ENCODE results near the gene HSH2D. TPM values are rescaled to one million over a fixed set of nuclear protein-coding genes. Genes with fewer than 3 reads are reported as not detected.

The HSH2D gene
- total and polyA plus RNA-seq, 9 of the 15 experiments (the other 6 are each of a cell fraction or from before 2014, with no cell fraction given): 0.03 to 1.1 (median 0.35) TPM; not detected in 1

DNA sequence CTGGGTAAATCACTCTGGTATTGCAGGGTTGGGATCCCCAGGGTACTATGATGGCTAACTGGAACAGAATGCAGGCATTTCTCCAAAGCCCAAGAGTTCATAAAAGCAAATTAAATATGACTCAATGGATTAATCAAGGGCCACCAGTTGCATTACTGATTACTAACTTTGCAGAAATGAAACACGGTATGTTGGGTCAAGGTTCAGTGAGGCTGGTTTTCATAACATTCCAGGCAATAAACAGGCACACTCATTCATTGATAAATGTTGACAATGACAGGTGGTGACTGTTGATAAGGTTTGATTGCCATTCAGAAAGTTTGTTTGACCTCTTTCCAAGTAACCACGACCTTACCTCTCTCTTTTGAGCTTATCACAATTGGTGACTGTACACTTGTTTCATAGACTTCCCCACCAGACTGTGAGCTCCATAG, 53.7 kb downstream of the HSH2D start (continued):
- TF ChIP-seq PTTG1 (tag; IDR thresholded peaks at IDR 0.05; ENCODE audit: low read depth): no peak
- no peak for TF ChIP-seq NFXL1 (CRISPR knock-in tag; IDR thresholded peaks at IDR 0.05)
- TF ChIP-seq FOXJ3 (CRISPR knock-in tag; IDR thresholded peaks at IDR 0.05): no peak
- no peak for TF ChIP-seq ZNF444 (CRISPR knock-in tag; IDR thresholded peaks at IDR 0.05)
- no peak for TF ChIP-seq MTF1 (CRISPR knock-in tag; IDR thresholded peaks at IDR 0.05; ENCODE audit: borderline replicate concordance)
- no peak for TF ChIP-seq RUNX1 (IDR thresholded peaks at IDR 0.05; ENCODE audit: low read depth)
- no peak for TF ChIP-seq ZNF197 (CRISPR knock-in tag; IDR thresholded peaks at IDR 0.05; ENCODE audit: low read depth)
- TF ChIP-seq ZNF165 (CRISPR knock-in tag; IDR thresholded peaks at IDR 0.05; ENCODE audit: borderline replicate concordance): no peak
- no peak for TF ChIP-seq SETDB1 (IDR thresholded peaks at IDR 0.05; ENCODE audit: low read length)
- TF ChIP-seq ZZZ3 (IDR thresholded peaks at IDR 0.05): no peak
- TF ChIP-seq KLF1 (tag; IDR thresholded peaks at IDR 0.05): no peak
- TF ChIP-seq SMARCA4 (IDR thresholded peaks at IDR 0.05): peak; percentile 92
- TF ChIP-seq NCOA2 (IDR thresholded peaks at IDR 0.05; ENCODE audit: partially characterized antibody in 2 of 2): no peak
- no peak for TF ChIP-seq U2AF1 (optimal IDR thresholded peaks at IDR 0.05; ENCODE audit: low read depth, low read length)
- no peak for TF ChIP-seq ZNF41 (CRISPR knock-in tag; conservative IDR thresholded peaks at IDR 0.05)
- TF ChIP-seq, protein P1, sequence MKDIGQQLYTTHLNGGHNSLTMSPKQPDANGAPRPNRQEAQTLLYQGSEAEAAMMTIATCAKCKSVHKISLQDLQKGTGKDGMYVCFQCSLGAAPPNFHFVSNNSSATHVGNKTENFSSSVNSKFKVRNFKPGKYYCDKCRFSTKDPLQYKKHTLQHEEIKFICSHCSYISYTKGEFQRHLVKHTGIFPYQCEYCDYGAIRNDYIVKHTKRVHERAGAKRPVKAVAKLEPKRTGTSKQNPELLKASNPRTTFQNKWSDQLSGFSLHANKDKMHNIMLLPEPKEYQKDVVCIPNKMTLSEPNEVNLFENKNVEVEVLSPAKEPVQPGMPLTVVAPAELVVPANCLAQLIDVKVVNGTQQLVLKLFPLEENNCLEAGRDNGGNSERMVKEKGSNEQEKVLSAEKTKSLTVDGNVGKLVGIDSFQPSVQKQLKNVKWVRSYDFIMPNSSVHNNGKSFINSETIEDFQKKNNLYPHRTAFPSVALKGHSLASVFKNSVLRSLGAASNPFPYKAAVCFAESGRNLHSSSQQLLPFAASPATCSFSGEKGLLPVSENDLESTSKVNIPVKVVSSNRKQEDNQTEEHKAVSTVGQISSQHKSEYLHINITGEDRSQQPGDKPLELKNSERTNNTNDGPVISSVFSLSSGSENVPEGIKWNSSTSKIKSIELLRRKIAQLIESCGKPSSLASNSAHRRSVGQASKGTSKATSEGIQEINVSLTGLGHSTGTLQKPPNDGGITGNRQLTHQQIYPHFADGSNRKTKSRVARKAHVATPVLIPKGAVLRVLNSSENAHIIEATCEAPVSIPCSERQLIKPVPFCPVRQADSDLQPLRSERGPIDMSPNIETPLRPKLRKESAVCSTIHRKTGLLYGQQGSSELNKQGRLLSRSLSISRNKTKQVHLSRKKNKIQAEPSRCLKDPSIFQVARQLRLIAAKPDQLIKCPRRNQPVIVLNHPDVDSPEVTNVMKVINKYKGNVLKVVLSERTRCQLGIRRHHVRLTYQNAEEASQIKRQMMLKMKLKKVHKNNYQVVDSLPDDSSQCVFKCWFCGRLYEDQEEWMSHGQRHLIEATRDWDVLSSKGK (CRISPR knock-in tag; IDR thresholded peaks at IDR 0.05): no peak
- TF ChIP-seq, protein P2, sequence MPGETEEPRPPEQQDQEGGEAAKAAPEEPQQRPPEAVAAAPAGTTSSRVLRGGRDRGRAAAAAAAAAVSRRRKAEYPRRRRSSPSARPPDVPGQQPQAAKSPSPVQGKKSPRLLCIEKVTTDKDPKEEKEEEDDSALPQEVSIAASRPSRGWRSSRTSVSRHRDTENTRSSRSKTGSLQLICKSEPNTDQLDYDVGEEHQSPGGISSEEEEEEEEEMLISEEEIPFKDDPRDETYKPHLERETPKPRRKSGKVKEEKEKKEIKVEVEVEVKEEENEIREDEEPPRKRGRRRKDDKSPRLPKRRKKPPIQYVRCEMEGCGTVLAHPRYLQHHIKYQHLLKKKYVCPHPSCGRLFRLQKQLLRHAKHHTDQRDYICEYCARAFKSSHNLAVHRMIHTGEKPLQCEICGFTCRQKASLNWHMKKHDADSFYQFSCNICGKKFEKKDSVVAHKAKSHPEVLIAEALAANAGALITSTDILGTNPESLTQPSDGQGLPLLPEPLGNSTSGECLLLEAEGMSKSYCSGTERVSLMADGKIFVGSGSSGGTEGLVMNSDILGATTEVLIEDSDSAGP (CRISPR knock-in tag; IDR thresholded peaks at IDR 0.05): no peak
- TF ChIP-seq ZNF133 (CRISPR knock-in tag; IDR thresholded peaks at IDR 0.05): no peak
- no peak; the same call in 1 of the 2 replicates for TF ChIP-seq LCOR (CRISPR knock-in tag; IDR thresholded peaks at IDR 0.05)
- TF ChIP-seq, protein P3, sequence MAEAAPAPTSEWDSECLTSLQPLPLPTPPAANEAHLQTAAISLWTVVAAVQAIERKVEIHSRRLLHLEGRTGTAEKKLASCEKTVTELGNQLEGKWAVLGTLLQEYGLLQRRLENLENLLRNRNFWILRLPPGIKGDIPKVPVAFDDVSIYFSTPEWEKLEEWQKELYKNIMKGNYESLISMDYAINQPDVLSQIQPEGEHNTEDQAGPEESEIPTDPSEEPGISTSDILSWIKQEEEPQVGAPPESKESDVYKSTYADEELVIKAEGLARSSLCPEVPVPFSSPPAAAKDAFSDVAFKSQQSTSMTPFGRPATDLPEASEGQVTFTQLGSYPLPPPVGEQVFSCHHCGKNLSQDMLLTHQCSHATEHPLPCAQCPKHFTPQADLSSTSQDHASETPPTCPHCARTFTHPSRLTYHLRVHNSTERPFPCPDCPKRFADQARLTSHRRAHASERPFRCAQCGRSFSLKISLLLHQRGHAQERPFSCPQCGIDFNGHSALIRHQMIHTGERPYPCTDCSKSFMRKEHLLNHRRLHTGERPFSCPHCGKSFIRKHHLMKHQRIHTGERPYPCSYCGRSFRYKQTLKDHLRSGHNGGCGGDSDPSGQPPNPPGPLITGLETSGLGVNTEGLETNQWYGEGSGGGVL (CRISPR knock-in tag; IDR thresholded peaks at IDR 0.05): no peak
- no peak for TF ChIP-seq FOS (IDR thresholded peaks at IDR 0.05; ENCODE audit: extremely low read depth, insufficient read length)
- TF ChIP-seq HLTF (IDR thresholded peaks at IDR 0.05): no peak
- TF ChIP-seq ZC3H11A (IDR thresholded peaks at IDR 0.05; ENCODE audit: low read depth, low read length): no peak
- peak; percentile 56; the same call in 1 of the 2 replicates for TF ChIP-seq TRIM28 (IDR thresholded peaks at IDR 0.05)
- TF ChIP-seq, protein P4, sequence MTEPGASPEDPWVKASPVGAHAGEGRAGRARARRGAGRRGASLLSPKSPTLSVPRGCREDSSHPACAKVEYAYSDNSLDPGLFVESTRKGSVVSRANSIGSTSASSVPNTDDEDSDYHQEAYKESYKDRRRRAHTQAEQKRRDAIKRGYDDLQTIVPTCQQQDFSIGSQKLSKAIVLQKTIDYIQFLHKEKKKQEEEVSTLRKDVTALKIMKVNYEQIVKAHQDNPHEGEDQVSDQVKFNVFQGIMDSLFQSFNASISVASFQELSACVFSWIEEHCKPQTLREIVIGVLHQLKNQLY (CRISPR knock-in tag; conservative IDR thresholded peaks at IDR 0.05): no peak

All from K562 (cell line).